Ovary (tissue), 10 donors: ENCODE results near the gene CASP9. TPM values are rescaled to one million over a fixed set of nuclear protein-coding genes. Genes with fewer than 3 reads are reported as not detected.

Source experiments
- DNase-seq, 5 donors: peaks; one replicate each; pipeline ENCODE4 v3.0.0-alpha.2; 2019 to 2020
- H3K27ac ChIP-seq, 2 donors: fragments of 200-600 bp; one replicate each; pipeline versions ENCODE4 v1.5.1 to v1.8.0; 2019 to 2022
- H3K27me3 ChIP-seq: fragments of 200-600 bp; one replicate; pipeline ENCODE4 v1.8.0; 2022
- H3K36me3 ChIP-seq: fragments of 200-600 bp; sonication (generic); one replicate; pipeline ENCODE4 v1.5.1; 2019
- H3K4me1 ChIP-seq: one replicate; pipeline ENCODE4 v1.8.1; 2013; ENCODE audit warnings: mild to moderate bottlenecking, moderate library complexity; ENCODE audit not compliant: insufficient read depth
- H3K4me3 ChIP-seq: fragments of 200-600 bp; sonication (generic); one replicate; pipeline ENCODE4 v1.5.1; 2017
- H3K9me3 ChIP-seq, 2 donors: fragments of 200-600 bp in 1 of 2; sonication (generic) in 1 of 2; one replicate each; pipeline versions ENCODE4 v1.5.1 to v1.8.1; 2013 to 2019; ENCODE audit warnings: mild to moderate bottlenecking in 1 of 2, moderate library complexity in 1 of 2
- EP300 ChIP-seq: sonication (generic); formaldehyde crosslinking; IDR thresholded peaks from one replicate; pipeline ENCODE4 v1.6.1; 2017; ENCODE audit warnings: antibody characterized with exemption
- POLR2A ChIP-seq: fragments of 450-650 bp; IDR thresholded peaks from one replicate; pipeline ENCODE4 v1.6.1; 2017; ENCODE audit warnings: antibody characterized with exemption, mild to moderate bottlenecking, moderate library complexity
- WGBS, 3 donors: extraction: QIAGEN DNeasy Blood & Tissue Kit in 1 of 3; methylation state at CpG; one replicate each; pipeline versions ENCODE4 v1.1.5 to v1.1.7; 2013 to 2017; 5-methylcytosine and 5-hydroxymethylcytosine counted together
- intact Hi-C, 4 donors: fragments of 100-400 bp; cut with DNase I; formaldehyde crosslinking; loops; one replicate each; pipeline versions ENCODE4 v1.11.0 to v1.15.1; 2022 to 2023
- long read RNA-seq, 3 donors: library from polyadenylated mRNA in 2 of 3; unstranded in 2 of 3; transcript quantifications; one replicate each; pipeline ENCODE4 v2.0.0 and lab custom pipeline, GENCODE V29; 2021 to 2026
- polyA plus RNA-seq, 2 donors: library from polyadenylated mRNA; stranded (reverse); fragments of 200-250 nt in 1 of 2; fragments of 350-450 nt in 1 of 2; fragmentation: Illumina TruSeq in 1 of 2; extraction: RNeasy Lipid Tissue Mini Kit (QIAGEN cat#74804) in 1 of 2; gene quantifications; one replicate each; pipeline ENCODE4 v1.2.3, GENCODE V29; 2013 to 2014
- total RNA-seq, 7 donors: library from RNA; depleted of rRNA in 2 of 7; stranded (reverse); fragments of >200 nt in 2 of 7; fragmentation: NEBNext Ultra II Directional in 3 of 7; extraction: Animal tissue kit (Norgen Biotek cat#: 25700) in 3 of 7; gene quantifications; one replicate each; pipeline versions ENCODE4 v1.1.0 to v1.2.4, GENCODE V29; 2016 to 2023
- TF ChIP-seq, protein P1 (sequence below), 3 donors: fragments of 450-650 bp in 2 of 3; fragments of 200-600 bp in 1 of 3; IDR thresholded peaks; one replicate each; pipeline versions ENCODE4 v1.5.1 to v1.8.0; 2016 to 2022; ENCODE audit warnings: antibody characterized with exemption in 3 of 3, mild to moderate bottlenecking in 1 of 3
- donor health status: DM: no; HTN: no; CAD: no; lungs with moderate emphysema.
- donor health status: DM: no; HTN: no; CAD: no.
- donor health status: Bipolar disorder and iron deficiency.
- donor health status: DM: yes; HTN: yes; CAD: no.
- donor health status: DM: no; HTN: no; CAD: no.
- donor health status: DM: yes; HTN: yes; CAD: no.

CASP9 gene
- total RNA-seq, result 10 to 100 TPM; 13.4 to 62.0 (median 44.4) TPM
- polyA plus RNA-seq, result 10 to 100 TPM; 21.1 to 33.5 TPM
- long read RNA-seq, donor 1, transcript CASP9-202 (5 exons, 1,621 nt), result minor isoform, 5 of 32 reads
- long read RNA-seq, donor 1, transcript CASP9-201 (9 exons, 2,019 nt), result major isoform, 10 of 32 reads
- long read RNA-seq, donor 1, partial matches to known transcripts, result 1 of 32 reads
- long read RNA-seq, donor 1, other reads (novel, unspliced or antisense), result 16 of 32 reads
- long read RNA-seq, donor 2, transcript CASP9-201 (9 exons, 2,019 nt), result major isoform, 6 of 23 reads
- long read RNA-seq, donor 2, partial matches to known transcripts, result 14 of 23 reads
- long read RNA-seq, donor 2, other reads (novel, unspliced or antisense), result 0 of 23 reads
- long read RNA-seq, donor 3, transcript CASP9-201 (9 exons, 2,019 nt), result major isoform, 11 of 18 reads
- long read RNA-seq, donor 3, partial matches to known transcripts, result 0 of 18 reads
- long read RNA-seq, donor 3, other reads (novel, unspliced or antisense), result 5 of 18 reads

DNA sequence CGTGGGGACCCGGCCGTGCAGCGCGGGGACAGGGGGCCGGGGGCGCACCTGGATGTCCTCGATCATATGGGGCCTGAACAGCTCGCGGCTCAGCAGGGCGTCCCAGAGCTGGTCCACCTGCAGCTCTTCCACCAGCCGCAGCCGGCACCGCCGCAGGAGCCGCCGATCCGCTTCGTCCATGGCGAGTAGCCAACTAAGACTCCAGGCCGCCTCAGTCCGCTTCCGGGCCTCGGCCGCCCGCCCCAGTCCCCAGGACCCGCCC lies at the start of gene CASP9:
TSS of gene CASP9 (minus strand) at position 195 of the 262 bp plus-strand sequence. CDS start at position 180, 15 bp downstream.
- Histone ChIP-seq H3K4me1 (peaks cover 4% of the 10 kb centered on the region), H3K27ac (peak within 1 kb of the TSS; percentile 97), H3K4me3 (peak within 1 kb of the TSS; percentile 77), H3K27me3 (no peaks in the 10 kb centered on the region), H3K9me3 (no peaks in the 10 kb centered on the region), H3K36me3 (no peaks in the 10 kb centered on the region)
- TF ChIP-seq EP300 (no peak), POLR2A (peak; percentile 20)
- 0 to 5% (median 1%) methylated on average over 4 to 27 of the region's 27 CpGs for WGBS, 3 donors
- DNase-seq, result no peak
- intact Hi-C loops, result loop anchor here in 1 of 4 donors (5.0 kb wide), 1 partner anchor 653 kb away; no protein-coding TSS in a partner anchor

DNA sequence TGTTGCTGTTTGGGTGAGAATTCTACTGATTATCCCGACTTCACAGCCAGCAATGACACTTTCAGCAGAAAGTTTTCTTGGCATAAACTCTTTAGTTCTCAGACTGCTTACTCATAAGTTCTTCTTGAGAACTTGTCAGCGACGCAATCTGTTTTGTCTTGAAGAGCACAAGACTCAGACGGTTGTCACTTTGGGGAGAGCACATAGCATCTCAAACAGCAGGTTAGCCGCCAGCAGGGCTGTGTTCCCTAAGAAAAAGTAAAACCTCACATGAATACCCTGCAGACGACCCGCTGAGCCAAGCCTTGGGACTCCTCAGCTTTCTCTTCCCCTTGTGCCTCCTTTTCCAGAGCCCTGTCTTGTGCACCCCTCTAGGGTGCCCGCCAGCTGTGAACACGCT lies 49.5 kb upstream of the CASP9 start:
- H3K4me1 ChIP-seq, result no peaks in the 10 kb centered on the region
- TF ChIP-seq POLR2A (no peak), EP300 (no peak)
- TF ChIP-seq, protein P1, sequence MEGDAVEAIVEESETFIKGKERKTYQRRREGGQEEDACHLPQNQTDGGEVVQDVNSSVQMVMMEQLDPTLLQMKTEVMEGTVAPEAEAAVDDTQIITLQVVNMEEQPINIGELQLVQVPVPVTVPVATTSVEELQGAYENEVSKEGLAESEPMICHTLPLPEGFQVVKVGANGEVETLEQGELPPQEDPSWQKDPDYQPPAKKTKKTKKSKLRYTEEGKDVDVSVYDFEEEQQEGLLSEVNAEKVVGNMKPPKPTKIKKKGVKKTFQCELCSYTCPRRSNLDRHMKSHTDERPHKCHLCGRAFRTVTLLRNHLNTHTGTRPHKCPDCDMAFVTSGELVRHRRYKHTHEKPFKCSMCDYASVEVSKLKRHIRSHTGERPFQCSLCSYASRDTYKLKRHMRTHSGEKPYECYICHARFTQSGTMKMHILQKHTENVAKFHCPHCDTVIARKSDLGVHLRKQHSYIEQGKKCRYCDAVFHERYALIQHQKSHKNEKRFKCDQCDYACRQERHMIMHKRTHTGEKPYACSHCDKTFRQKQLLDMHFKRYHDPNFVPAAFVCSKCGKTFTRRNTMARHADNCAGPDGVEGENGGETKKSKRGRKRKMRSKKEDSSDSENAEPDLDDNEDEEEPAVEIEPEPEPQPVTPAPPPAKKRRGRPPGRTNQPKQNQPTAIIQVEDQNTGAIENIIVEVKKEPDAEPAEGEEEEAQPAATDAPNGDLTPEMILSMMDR (IDR thresholded peaks at IDR 0.05), result no peak
- whole genome bisulfite sequencing, 3 donors, result 50 to 58% (median 54%) methylated on average over 9 of the region's 9 CpGs
- H3K27me3 ChIP-seq, result no peaks in the 10 kb centered on the region
- intact Hi-C loops, result no loop called here
- H3K9me3 ChIP-seq, result no peaks in the 10 kb centered on the region
- H3K36me3 ChIP-seq, result no peaks in the 10 kb centered on the region
- H3K27ac ChIP-seq, result no peak overlapping the region
- H3K4me3 ChIP-seq, result no peak overlapping the region
- DNase-seq, result no peak

DNA sequence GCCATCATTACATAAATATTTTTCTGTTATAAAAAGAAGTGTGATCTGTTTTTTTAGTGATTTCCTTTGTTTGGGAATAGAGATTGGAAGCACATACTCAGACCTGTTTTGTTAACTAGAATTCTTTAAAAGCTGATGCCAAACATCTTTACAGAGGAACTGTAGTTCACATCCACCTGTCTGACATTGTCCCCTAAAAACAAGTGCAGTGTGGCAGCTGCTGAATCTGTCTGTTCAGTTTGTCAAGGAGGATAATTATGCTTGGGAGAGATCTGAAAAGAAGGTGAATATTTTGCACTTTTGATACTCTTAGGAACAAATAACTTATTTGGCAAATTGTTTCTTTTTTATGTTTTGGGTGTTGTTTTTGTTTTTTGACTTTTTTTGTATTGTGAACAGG lies 47.3 kb upstream of the CASP9 start:
- H3K27ac ChIP-seq, result no peak overlapping the region
- H3K4me1 ChIP-seq, result no peaks in the 10 kb centered on the region
- TF ChIP-seq EP300 (no peak), POLR2A (no peak)
- TF ChIP-seq, protein P1 (IDR thresholded peaks at IDR 0.05), result no peak
- no peak for DNase-seq
- H3K36me3 ChIP-seq, result no peaks in the 10 kb centered on the region
- no peak overlapping the region for H3K4me3 ChIP-seq
- H3K9me3 ChIP-seq, result no peaks in the 10 kb centered on the region
- intact Hi-C loops, result no loop called here
- H3K27me3 ChIP-seq, result no peaks in the 10 kb centered on the region

GRCh38 chr1:15570861-15571260 lies 46.8 kb upstream of the CASP9 start:
- intact Hi-C loops, result no loop called here
- no peaks in the 10 kb centered on the region for H3K9me3 ChIP-seq
- WGBS, 3 donors, result 84 to 94% (median 93%) methylated on average over 1 of the region's 1 CpG
- no peak for DNase-seq
- no peaks in the 10 kb centered on the region for H3K36me3 ChIP-seq
- TF ChIP-seq EP300 (no peak), POLR2A (no peak)
- TF ChIP-seq, protein P1 (IDR thresholded peaks at IDR 0.05), result no peak
- H3K4me1 ChIP-seq, result no peaks in the 10 kb centered on the region
- H3K4me3 ChIP-seq, result no peak overlapping the region
- H3K27me3 ChIP-seq, result no peaks in the 10 kb centered on the region
- no peak overlapping the region for H3K27ac ChIP-seq

GRCh38 chr1:15568387-15569073 lies 44.5 kb upstream of the CASP9 start:
- TF ChIP-seq, protein P1 (IDR thresholded peaks at IDR 0.05), result no peak
- no peak for TF ChIP-seq EP300
- TF ChIP-seq POLR2A, result no peak
- Histone ChIP-seq H3K27ac (no peak overlapping the region), H3K4me3 (no peak overlapping the region), H3K4me1 (no peaks in the 10 kb centered on the region), H3K36me3 (no peaks in the 10 kb centered on the region), H3K27me3 (no peaks in the 10 kb centered on the region), H3K9me3 (no peaks in the 10 kb centered on the region)
- intact Hi-C loops, result no loop called here
- no peak for DNase-seq
- 86 to 88% (median 87%) methylated on average over 18 of the region's 18 CpGs for WGBS, 3 donors
